ENCODE results near the gene MYH14. TPM values are rescaled to one million over a fixed set of nuclear protein-coding genes. Genes with fewer than 3 reads are reported as not detected.
A peak's percentile ranks its signal among the peaks of the same experiment; 100 is the strongest.

MYH14 gene
- polyA plus RNA-seq, 1 donor (not counting 4 experiments of a cell fraction or from before 2014, with no cell fraction given) = 0.20 TPM

DNA sequence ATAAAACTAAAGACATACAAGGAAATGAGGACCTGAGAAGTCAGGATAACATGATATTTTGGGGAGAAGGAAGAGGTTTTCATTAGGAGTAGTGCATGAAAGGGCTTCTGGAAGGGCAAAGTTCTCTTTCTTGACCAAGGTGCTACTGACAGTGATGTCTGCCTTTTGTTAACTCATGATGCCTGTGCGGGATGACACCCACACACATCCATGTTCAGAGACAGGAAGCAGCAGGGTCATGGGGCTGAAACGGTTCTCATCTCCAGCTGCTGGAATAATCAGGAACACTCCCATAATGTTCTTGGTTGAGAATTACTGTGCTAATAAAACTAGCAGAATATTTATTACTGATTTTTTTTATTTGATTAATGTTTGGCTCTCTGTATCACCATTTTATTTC lies 96.6 kb downstream of the MYH14 start:
- Histone ChIP-seq H3K9me3 (ENCODE audit: control insufficient read depth, low read depth, low read length) (no peaks in the 10 kb centered on the region), H2AFZ (ENCODE audit: control insufficient read depth, low read length) (no peak overlapping the region), H3K4me2 (ENCODE audit: control insufficient read depth, extremely low read depth, insufficient read depth, low read depth, low read length) (no peak overlapping the region), H3K4me3 (ENCODE audit: control insufficient read depth in 2 of 3, extremely low read depth in 1 of 3, insufficient read depth in 2 of 3, low read depth in 1 of 3, low read length in 3 of 3) (no peak overlapping the region), H4K20me1 (ENCODE audit: control insufficient read depth, extremely low read depth, insufficient read depth, low read length) (no peaks in the 10 kb centered on the region), H3K4me1 (ENCODE audit: control insufficient read depth, extremely low read depth, insufficient read depth, low read length) (peaks cover 7% of the 10 kb centered on the region), H3K9me1 (ENCODE audit: control insufficient read depth, extremely low read depth, insufficient read depth, low read length) (no peaks in the 10 kb centered on the region), H3K27me3 (ENCODE audit: control insufficient read depth, extremely low read depth, insufficient read depth, low read length) (no peaks in the 10 kb centered on the region), H3K9ac (ENCODE audit: control insufficient read depth, extremely low read depth, insufficient read depth, low read length) (no peak overlapping the region), H3K27ac (ENCODE audit: control insufficient read depth, insufficient read depth, low read length) (no peak overlapping the region), H3K36me3 (ENCODE audit: control insufficient read depth in 2 of 2, extremely low read depth in 1 of 2, insufficient read depth in 2 of 2, low read length in 2 of 2) (no peaks in the 10 kb centered on the region), H3K79me2 (ENCODE audit: control insufficient read depth, insufficient read depth, low read length) (no peaks in the 10 kb centered on the region)
- dilution Hi-C loops (cut with MboI; ENCODE audit: extremely low pct_ligation_motif_present, low sequenced_read_pairs) = no loop called here
- DNase-seq (ENCODE audit: low read depth, low spot score) = no peak
- FAIRE-seq = no peak
- TF ChIP-seq, protein P1, sequence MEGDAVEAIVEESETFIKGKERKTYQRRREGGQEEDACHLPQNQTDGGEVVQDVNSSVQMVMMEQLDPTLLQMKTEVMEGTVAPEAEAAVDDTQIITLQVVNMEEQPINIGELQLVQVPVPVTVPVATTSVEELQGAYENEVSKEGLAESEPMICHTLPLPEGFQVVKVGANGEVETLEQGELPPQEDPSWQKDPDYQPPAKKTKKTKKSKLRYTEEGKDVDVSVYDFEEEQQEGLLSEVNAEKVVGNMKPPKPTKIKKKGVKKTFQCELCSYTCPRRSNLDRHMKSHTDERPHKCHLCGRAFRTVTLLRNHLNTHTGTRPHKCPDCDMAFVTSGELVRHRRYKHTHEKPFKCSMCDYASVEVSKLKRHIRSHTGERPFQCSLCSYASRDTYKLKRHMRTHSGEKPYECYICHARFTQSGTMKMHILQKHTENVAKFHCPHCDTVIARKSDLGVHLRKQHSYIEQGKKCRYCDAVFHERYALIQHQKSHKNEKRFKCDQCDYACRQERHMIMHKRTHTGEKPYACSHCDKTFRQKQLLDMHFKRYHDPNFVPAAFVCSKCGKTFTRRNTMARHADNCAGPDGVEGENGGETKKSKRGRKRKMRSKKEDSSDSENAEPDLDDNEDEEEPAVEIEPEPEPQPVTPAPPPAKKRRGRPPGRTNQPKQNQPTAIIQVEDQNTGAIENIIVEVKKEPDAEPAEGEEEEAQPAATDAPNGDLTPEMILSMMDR (optimal IDR thresholded peaks at IDR 0.05 in 1 of 3, IDR thresholded peaks at IDR 0.05 in 1 of 3, conservative IDR thresholded peaks at IDR 0.05 in 1 of 3; ENCODE audit: extremely low read depth in 1 of 3, insufficient read depth in 2 of 3, low read length in 3 of 3) = no peak
- no peak for TF ChIP-seq EZH2 (IDR thresholded peaks at IDR 0.05; ENCODE audit: low read length)

DNA sequence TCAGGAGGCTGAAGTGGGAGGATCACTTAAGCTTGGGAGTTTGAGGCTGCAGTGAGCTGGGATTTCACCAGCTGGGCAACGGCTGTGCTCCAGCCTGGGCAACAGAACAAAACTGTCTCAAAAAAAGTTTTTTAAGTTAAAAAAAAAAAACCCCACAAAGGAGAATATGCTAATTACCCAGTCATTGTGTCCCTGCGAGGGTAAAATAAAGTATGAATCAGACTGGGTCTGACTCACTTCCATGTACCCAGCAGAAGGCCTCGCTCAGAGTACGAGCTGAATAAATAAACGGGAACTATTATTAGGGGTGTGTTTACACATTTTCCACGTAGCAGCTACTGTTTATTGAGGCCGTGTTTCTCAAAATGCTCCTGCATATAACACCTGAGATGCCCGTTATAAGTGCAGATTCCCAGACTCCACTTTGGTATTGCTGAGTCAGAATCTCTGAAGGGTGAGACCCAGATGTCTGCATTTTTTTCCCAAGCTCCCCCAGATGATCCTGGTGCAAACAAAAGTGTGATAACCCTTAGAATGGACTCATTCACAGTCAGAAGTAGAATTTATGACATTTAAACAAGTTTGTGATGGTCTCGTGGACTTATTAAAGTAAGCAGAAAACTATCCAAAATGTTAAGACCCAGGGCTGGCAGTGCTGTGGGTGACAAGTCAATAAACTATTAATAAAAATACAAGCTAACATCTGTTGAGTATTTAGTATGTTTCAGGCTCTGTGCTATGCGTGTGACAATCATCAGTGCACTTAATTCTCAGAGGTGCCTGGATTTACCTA lies 97.6 kb downstream of the MYH14 start:
- H3K9me3 ChIP-seq (ENCODE audit: control insufficient read depth, low read depth, low read length) = no peaks in the 10 kb centered on the region
- no peaks in the 10 kb centered on the region for H3K36me3 ChIP-seq (ENCODE audit: control insufficient read depth in 2 of 2, extremely low read depth in 1 of 2, insufficient read depth in 2 of 2, low read length in 2 of 2)
- TF ChIP-seq, protein P1 (optimal IDR thresholded peaks at IDR 0.05 in 1 of 3, IDR thresholded peaks at IDR 0.05 in 1 of 3, conservative IDR thresholded peaks at IDR 0.05 in 1 of 3; ENCODE audit: extremely low read depth in 1 of 3, insufficient read depth in 2 of 3, low read length in 3 of 3) = no peak
- TF ChIP-seq EZH2 (IDR thresholded peaks at IDR 0.05; ENCODE audit: low read length) = no peak
- dilution Hi-C loops (cut with MboI; ENCODE audit: extremely low pct_ligation_motif_present, low sequenced_read_pairs) = no loop called here
- no peak overlapping the region for H3K9ac ChIP-seq (ENCODE audit: control insufficient read depth, extremely low read depth, insufficient read depth, low read length)
- H3K4me1 ChIP-seq (ENCODE audit: control insufficient read depth, extremely low read depth, insufficient read depth, low read length) = peaks cover 7% of the 10 kb centered on the region
- no peak overlapping the region for H3K4me3 ChIP-seq (ENCODE audit: control insufficient read depth in 2 of 3, extremely low read depth in 1 of 3, insufficient read depth in 2 of 3, low read depth in 1 of 3, low read length in 3 of 3)
- FAIRE-seq (no peak), DNase-seq (ENCODE audit: low read depth, low spot score) (no peak)
- H3K4me2 ChIP-seq (ENCODE audit: control insufficient read depth, extremely low read depth, insufficient read depth, low read depth, low read length) = peak overlapping the region; percentile 7
- no peaks in the 10 kb centered on the region for H3K79me2 ChIP-seq (ENCODE audit: control insufficient read depth, insufficient read depth, low read length)
- H4K20me1 ChIP-seq (ENCODE audit: control insufficient read depth, extremely low read depth, insufficient read depth, low read length) = no peaks in the 10 kb centered on the region
- H3K27me3 ChIP-seq (ENCODE audit: control insufficient read depth, extremely low read depth, insufficient read depth, low read length) = no peaks in the 10 kb centered on the region
- no peaks in the 10 kb centered on the region for H3K9me1 ChIP-seq (ENCODE audit: control insufficient read depth, extremely low read depth, insufficient read depth, low read length)
- no peak overlapping the region for H3K27ac ChIP-seq (ENCODE audit: control insufficient read depth, insufficient read depth, low read length)
- no peak overlapping the region for H2AFZ ChIP-seq (ENCODE audit: control insufficient read depth, low read length)
